K562 (cell line): ENCODE data around the gene SLC25A21. TPM values are rescaled to one million over a fixed set of nuclear protein-coding genes. Genes with fewer than 3 reads are reported as not detected.
A peak's percentile ranks its signal among the peaks of the same experiment; 100 is the strongest.

ENCODE experiments used
- CEBPG ChIP-seq, 3 experiments: fragments of 200-800 bp in 1 of 3; sonication (Bioruptor generic) in 1 of 3; sonication (generic) in 1 of 3; formaldehyde crosslinking in 1 of 3; IDR thresholded peaks in 2 of 3; conservative IDR thresholded peaks in 1 of 3; 2 replicates each; pipeline versions ENCODE4 v1.6.1 to v1.8.0; 2016 to 2022; ENCODE audit warnings: missing compliant biosample characterization in 2 of 3, missing genetic modification characterization in 2 of 3, mild to moderate bottlenecking in 1 of 3, missing genetic modification reagents in 1 of 3
- DDX20 ChIP-seq: fragments of 450-650 bp; IDR thresholded peaks from 2 replicates; pipeline ENCODE4 v1.6.1; 2016; ENCODE audit warnings: missing genetic modification characterization, low read depth, mild to moderate bottlenecking, missing compliant biosample characterization, moderate library complexity
- DNMT1 ChIP-seq: fragments of 450-650 bp; IDR thresholded peaks from 2 replicates; pipeline ENCODE4 v1.6.1; 2016; ENCODE audit warnings: antibody characterized with exemption, mild to moderate bottlenecking
- EHMT2 ChIP-seq: fragments of 450-650 bp; IDR thresholded peaks from 2 replicates; pipeline ENCODE4 v1.6.1; 2018; ENCODE audit warnings: antibody characterized with exemption
- GTF2F1 ChIP-seq: IDR thresholded peaks from 2 replicates; pipeline ENCODE4 v1.6.1; 2011; ENCODE audit warnings: low read depth, low read length, improper control_type of control experiment
- MYC ChIP-seq, 2 experiments: fragments of 250-450 bp in 1 of 2; sonication (Bioruptor Pico) in 1 of 2; IDR thresholded peaks; 2 replicates each; pipeline versions ENCODE4 v1.5.1 to v1.6.1; 2012 to 2021; ENCODE audit warnings: low read depth in 2 of 2, borderline replicate concordance in 1 of 2, improper control_type of control experiment in 1 of 2, low read length in 1 of 2, mild to moderate bottlenecking in 1 of 2, moderate library complexity in 1 of 2
- PPARD ChIP-seq: fragments of 250-450 bp; sonication (Bioruptor Pico); IDR thresholded peaks from 2 replicates; pipeline ENCODE4 v1.8.0; 2022; ENCODE audit warnings: inconsistent platforms, mild to moderate bottlenecking, moderate library complexity
- SRSF9 ChIP-seq: fragments of 200-400 bp; formaldehyde crosslinking; IDR thresholded peaks from 2 replicates; pipeline ENCODE4 v1.6.1; 2017; ENCODE audit warnings: low read depth, low read length, borderline replicate concordance
- TAF15 ChIP-seq: fragments of 200-400 bp; formaldehyde crosslinking; IDR thresholded peaks from 2 replicates; pipeline ENCODE4 v1.6.1; 2017; ENCODE audit warnings: mild to moderate bottlenecking, low read depth, low read length, moderate library complexity
- ZNF146 ChIP-seq: IDR thresholded peaks from one replicate; pipeline ENCODE4 v1.6.1; 2018; ENCODE audit warnings: missing compliant biosample characterization; ENCODE audit not compliant: unreplicated experiment
- ZNF197 ChIP-seq: fragments of 200-800 bp; sonication (Bioruptor generic); IDR thresholded peaks from 2 replicates; pipeline ENCODE4 v1.6.1; 2016; ENCODE audit warnings: low read depth, missing genetic modification characterization, missing compliant biosample characterization
- polyA plus RNA-seq, 8 experiments: library from polyadenylated mRNA; depleted of rRNA in 4 of 8; stranded (reverse) in 5 of 8; unstranded in 3 of 8; fragments of >200 nt; fragmentation: Nextera tagmentation in 2 of 8; fragmentation: Illumina TruSeq in 1 of 8; extraction: Ambion mirVana in 2 of 8; extraction: Trizol in 1 of 8; gene quantifications; 2 replicates each; pipeline versions ENCODE4 v1.2.1 to v1.2.3, GENCODE V29; 2011 to 2014; ENCODE audit warnings: inconsistent platforms in 1 of 8, missing spikeins in 1 of 8
- total RNA-seq, 7 experiments: library from RNA; depleted of rRNA in 6 of 7; stranded (reverse); fragments of >200 nt in 6 of 7; fragmentation: Illumina TruSeq in 2 of 7; extraction: Trizol in 2 of 7; gene quantifications; 2 replicates each; pipeline versions ENCODE4 v1.2.1 to v1.2.3, GENCODE V29; 2011 to 2021; ENCODE audit warnings: low replicate concordance in 1 of 7
- TF ChIP-seq, protein P1 (sequence below): fragments of 450-650 bp; formaldehyde crosslinking; IDR thresholded peaks from 2 replicates; pipeline ENCODE4 v1.4.0; 2022; ENCODE audit warnings: missing genetic modification characterization
- TF ChIP-seq, protein P2 (sequence below): fragments of 250-450 bp; sonication (Bioruptor Pico); IDR thresholded peaks from 2 replicates; pipeline ENCODE4 v1.4.0; 2020
- TF ChIP-seq, protein P3 (sequence below): IDR thresholded peaks from 3 replicates; pipeline ENCODE4 v1.6.1; 2011; ENCODE audit warnings: borderline replicate concordance, mild to moderate bottlenecking, moderate library complexity; ENCODE audit not compliant: insufficient read length; ENCODE audit errors: extremely low read depth
- TF ChIP-seq, protein P4 (sequence below): sonication (generic); formaldehyde crosslinking; IDR thresholded peaks from 2 replicates; pipeline ENCODE4 v1.8.0; 2022; ENCODE audit warnings: missing genetic modification reagents, mild to moderate bottlenecking, moderate library complexity, borderline replicate concordance
- TF ChIP-seq, protein P5 (sequence below): sonication (generic); formaldehyde crosslinking; IDR thresholded peaks from 2 replicates; pipeline ENCODE4 v1.8.1; 2022; ENCODE audit warnings: missing genetic modification reagents

SLC25A21 gene
- total and polyA plus RNA-seq, 9 of the 15 experiments (the other 6 are each of a cell fraction or from before 2014, with no cell fraction given): 15.2 to 46.7 (median 28.7) TPM

DNA sequence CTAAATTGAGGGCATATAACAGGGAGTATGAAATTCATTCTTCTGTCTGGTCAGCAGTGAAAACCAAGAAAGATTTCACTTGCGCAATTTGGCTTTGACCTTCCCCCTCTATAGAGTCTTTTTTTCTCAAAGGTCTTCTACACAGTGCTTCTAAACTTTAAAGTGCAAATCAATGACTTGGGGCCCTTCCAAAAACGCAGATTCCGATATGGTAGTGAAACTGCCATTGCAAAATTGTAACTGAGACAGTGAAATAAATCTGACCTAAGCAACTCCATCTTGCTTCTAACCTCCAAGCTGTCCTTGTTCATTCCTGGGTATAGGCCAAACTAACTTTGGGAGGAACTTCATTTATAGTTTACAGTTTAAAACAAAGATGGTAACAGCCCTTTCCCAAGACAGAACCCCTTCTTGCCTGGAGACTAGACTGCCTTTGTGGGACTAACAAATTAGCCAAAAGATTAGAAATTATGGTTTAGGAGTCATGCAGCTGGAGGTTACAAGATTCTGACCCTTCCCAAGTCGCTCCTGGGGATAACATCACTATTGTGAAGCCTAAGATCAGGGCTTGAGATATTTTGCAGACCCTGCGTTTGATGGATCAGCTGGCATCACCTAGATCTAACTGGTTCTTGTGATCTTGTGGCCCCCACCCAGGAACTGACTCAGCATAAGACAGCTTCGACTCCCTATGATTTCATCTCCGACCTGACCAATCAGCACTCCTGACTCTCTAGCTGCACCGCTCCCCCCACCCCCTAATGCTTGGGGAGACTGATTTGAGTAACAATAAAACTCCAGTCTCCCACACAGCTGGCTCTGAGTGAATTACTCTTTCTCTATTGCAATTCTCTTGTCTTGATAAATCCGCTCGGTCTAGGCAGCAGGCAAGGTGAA lies 5.0 kb downstream of the SLC25A21 start (continued):
- TF ChIP-seq CEBPG (CRISPR knock-in tag; IDR thresholded peaks at IDR 0.05): no peak
- peak; percentile 55 to 76; a peak in 3 of 4 replicates for TF ChIP-seq CEBPG (tag; conservative IDR thresholded peaks at IDR 0.05 in 1 of 2, IDR thresholded peaks at IDR 0.05 in 1 of 2)
- peak; percentile 97 for TF ChIP-seq ZNF197 (CRISPR knock-in tag)
- TF ChIP-seq DDX20 (tag): peak; percentile 97
- no peak for TF ChIP-seq MYC (IDR thresholded peaks at IDR 0.05; ENCODE audit: low read depth, low read length)
- peak; percentile 90 for TF ChIP-seq MYC (CRISPR knock-in tag; IDR thresholded peaks at IDR 0.05; ENCODE audit: borderline replicate concordance, low read depth)
- TF ChIP-seq EHMT2: no peak
- peak; percentile 73; the same call in 1 of the 2 replicates for TF ChIP-seq PPARD
- TF ChIP-seq GTF2F1: no peak
- TF ChIP-seq DNMT1: no peak
- TF ChIP-seq, protein P1, sequence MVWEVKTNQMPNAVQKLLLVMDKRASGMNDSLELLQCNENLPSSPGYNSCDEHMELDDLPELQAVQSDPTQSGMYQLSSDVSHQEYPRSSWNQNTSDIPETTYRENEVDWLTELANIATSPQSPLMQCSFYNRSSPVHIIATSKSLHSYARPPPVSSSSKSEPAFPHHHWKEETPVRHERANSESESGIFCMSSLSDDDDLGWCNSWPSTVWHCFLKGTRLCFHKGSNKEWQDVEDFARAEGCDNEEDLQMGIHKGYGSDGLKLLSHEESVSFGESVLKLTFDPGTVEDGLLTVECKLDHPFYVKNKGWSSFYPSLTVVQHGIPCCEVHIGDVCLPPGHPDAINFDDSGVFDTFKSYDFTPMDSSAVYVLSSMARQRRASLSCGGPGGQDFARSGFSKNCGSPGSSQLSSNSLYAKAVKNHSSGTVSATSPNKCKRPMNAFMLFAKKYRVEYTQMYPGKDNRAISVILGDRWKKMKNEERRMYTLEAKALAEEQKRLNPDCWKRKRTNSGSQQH (CRISPR knock-in tag): peak; percentile 92
- TF ChIP-seq, protein P2, sequence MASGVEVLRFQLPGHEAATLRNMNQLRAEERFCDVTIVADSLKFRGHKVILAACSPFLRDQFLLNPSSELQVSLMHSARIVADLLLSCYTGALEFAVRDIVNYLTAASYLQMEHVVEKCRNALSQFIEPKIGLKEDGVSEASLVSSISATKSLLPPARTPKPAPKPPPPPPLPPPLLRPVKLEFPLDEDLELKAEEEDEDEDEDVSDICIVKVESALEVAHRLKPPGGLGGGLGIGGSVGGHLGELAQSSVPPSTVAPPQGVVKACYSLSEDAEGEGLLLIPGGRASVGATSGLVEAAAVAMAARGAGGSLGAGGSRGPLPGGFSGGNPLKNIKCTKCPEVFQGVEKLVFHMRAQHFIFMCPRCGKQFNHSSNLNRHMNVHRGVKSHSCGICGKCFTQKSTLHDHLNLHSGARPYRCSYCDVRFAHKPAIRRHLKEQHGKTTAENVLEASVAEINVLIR (CRISPR knock-in tag): peak; percentile 84
- TF ChIP-seq, protein P3, sequence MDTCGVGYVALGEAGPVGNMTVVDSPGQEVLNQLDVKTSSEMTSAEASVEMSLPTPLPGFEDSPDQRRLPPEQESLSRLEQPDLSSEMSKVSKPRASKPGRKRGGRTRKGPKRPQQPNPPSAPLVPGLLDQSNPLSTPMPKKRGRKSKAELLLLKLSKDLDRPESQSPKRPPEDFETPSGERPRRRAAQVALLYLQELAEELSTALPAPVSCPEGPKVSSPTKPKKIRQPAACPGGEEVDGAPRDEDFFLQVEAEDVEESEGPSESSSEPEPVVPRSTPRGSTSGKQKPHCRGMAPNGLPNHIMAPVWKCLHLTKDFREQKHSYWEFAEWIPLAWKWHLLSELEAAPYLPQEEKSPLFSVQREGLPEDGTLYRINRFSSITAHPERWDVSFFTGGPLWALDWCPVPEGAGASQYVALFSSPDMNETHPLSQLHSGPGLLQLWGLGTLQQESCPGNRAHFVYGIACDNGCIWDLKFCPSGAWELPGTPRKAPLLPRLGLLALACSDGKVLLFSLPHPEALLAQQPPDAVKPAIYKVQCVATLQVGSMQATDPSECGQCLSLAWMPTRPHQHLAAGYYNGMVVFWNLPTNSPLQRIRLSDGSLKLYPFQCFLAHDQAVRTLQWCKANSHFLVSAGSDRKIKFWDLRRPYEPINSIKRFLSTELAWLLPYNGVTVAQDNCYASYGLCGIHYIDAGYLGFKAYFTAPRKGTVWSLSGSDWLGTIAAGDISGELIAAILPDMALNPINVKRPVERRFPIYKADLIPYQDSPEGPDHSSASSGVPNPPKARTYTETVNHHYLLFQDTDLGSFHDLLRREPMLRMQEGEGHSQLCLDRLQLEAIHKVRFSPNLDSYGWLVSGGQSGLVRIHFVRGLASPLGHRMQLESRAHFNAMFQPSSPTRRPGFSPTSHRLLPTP: no peak
- TF ChIP-seq, protein P4, sequence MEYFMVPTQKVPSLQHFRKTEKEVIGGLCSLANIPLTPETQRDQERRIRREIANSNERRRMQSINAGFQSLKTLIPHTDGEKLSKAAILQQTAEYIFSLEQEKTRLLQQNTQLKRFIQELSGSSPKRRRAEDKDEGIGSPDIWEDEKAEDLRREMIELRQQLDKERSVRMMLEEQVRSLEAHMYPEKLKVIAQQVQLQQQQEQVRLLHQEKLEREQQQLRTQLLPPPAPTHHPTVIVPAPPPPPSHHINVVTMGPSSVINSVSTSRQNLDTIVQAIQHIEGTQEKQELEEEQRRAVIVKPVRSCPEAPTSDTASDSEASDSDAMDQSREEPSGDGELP (CRISPR knock-in tag): peak; percentile 57
- no peak for TF ChIP-seq ZNF146 (CRISPR knock-in tag)
- TF ChIP-seq, protein P5, sequence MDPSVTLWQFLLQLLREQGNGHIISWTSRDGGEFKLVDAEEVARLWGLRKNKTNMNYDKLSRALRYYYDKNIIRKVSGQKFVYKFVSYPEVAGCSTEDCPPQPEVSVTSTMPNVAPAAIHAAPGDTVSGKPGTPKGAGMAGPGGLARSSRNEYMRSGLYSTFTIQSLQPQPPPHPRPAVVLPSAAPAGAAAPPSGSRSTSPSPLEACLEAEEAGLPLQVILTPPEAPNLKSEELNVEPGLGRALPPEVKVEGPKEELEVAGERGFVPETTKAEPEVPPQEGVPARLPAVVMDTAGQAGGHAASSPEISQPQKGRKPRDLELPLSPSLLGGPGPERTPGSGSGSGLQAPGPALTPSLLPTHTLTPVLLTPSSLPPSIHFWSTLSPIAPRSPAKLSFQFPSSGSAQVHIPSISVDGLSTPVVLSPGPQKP (CRISPR knock-in tag): no peak
- no peak for TF ChIP-seq TAF15
- TF ChIP-seq SRSF9: no peak
